ENCODE measurements around the gene EVC. TPM values are rescaled to one million over a fixed set of nuclear protein-coding genes. Genes with fewer than 3 reads are reported as not detected.

EVC gene
- total RNA-seq, 1 donor: 58.2 TPM

GRCh38 chr4:5772528-5773270, 61.7 kb downstream of the EVC start:
- H3K4me3 ChIP-seq (ENCODE audit: low read depth, low read length): no peak overlapping the region
- no peak for TF ChIP-seq CTCF (IDR thresholded peaks at IDR 0.05; ENCODE audit: insufficient read depth, low read length)
- DNase-seq (ENCODE audit: low read depth): no peak

GRCh38 chr4:5773271-5773555, 62.2 kb downstream of the EVC start:
- TF ChIP-seq CTCF (IDR thresholded peaks at IDR 0.05; ENCODE audit: insufficient read depth, low read length): no peak
- H3K4me3 ChIP-seq (ENCODE audit: low read depth, low read length): no peak overlapping the region
- peak; percentile 81 for DNase-seq (ENCODE audit: low read depth)

- no peak for DNase-seq (ENCODE audit: low read depth)
- H3K4me3 ChIP-seq (ENCODE audit: low read depth, low read length): no peak overlapping the region
- no peak for TF ChIP-seq CTCF (IDR thresholded peaks at IDR 0.05; ENCODE audit: insufficient read depth, low read length)
These were observed 63.5 kb downstream of the EVC start for GRCh38 chr4:5774416-5775036.

GRCh38 chr4:5776510-5776909, 65.5 kb downstream of the EVC start:
- no peak overlapping the region for H3K4me3 ChIP-seq (ENCODE audit: low read depth, low read length)
- TF ChIP-seq CTCF (IDR thresholded peaks at IDR 0.05; ENCODE audit: insufficient read depth, low read length): no peak
- no peak for DNase-seq (ENCODE audit: low read depth)

- no peak overlapping the region for H3K4me3 ChIP-seq (ENCODE audit: low read depth, low read length)
- DNase-seq (ENCODE audit: low read depth): no peak
- no peak for TF ChIP-seq CTCF (IDR thresholded peaks at IDR 0.05; ENCODE audit: insufficient read depth, low read length)
These were observed 70.0 kb downstream of the EVC start for GRCh38 chr4:5780831-5781480.

GRCh38 chr4:5781691-5782090, 70.7 kb downstream of the EVC start:
- TF ChIP-seq CTCF (IDR thresholded peaks at IDR 0.05; ENCODE audit: insufficient read depth, low read length): no peak
- H3K4me3 ChIP-seq (ENCODE audit: low read depth, low read length): no peak overlapping the region
- no peak for DNase-seq (ENCODE audit: low read depth)
